NCI-H82 treated with DMSO at 0.1 percent for 48 hours (cell line): ENCODE data around the gene JAG1.

Experiments
- DNase-seq: peaks from one replicate; lab custom pipeline; 2025; ENCODE audit not compliant: unreplicated experiment; lab: John Stamatoyannopoulos, UW

Gene JAG1

GRCh38 chr20:10673842-10674683 lies at the start of gene JAG1:
Gene JAG1 (minus strand): TSS chr20:10673999. CDS start chr20:10673530, 469 bp downstream.
- DNase-seq: peak; percentile 70

GRCh38 chr20:10721976-10722375 lies 48.2 kb upstream of the JAG1 start:
- DNase-seq: no peak

GRCh38 chr20:10721137-10721896 lies 47.5 kb upstream of the JAG1 start:
- DNase-seq: no peak

- no peak for DNase-seq
Observed at GRCh38 chr20:10720565-10720964, 46.8 kb upstream of the JAG1 start.

- DNase-seq: no peak
Observed at GRCh38 chr20:10719740-10720385, 46.1 kb upstream of the JAG1 start.

GRCh38 chr20:10718661-10719060 lies 44.9 kb upstream of the JAG1 start:
- DNase-seq: peak; percentile 60

- no peak for DNase-seq
Observed at GRCh38 chr20:10716855-10717254, 43.1 kb upstream of the JAG1 start.

GRCh38 chr20:10715035-10715434 lies 41.2 kb upstream of the JAG1 start:
- DNase-seq: no peak

- no peak for DNase-seq
Observed at GRCh38 chr20:10714236-10714975, 40.6 kb upstream of the JAG1 start.

- DNase-seq: no peak
Observed at GRCh38 chr20:10713161-10713560, 39.4 kb upstream of the JAG1 start.

GRCh38 chr20:10711903-10712451 lies 38.2 kb upstream of the JAG1 start:
- no peak for DNase-seq

- DNase-seq: no peak
Observed at GRCh38 chr20:10710991-10711775, 37.4 kb upstream of the JAG1 start.

- DNase-seq: no peak
Observed at GRCh38 chr20:10709916-10710315, 36.1 kb upstream of the JAG1 start.

GRCh38 chr20:10708351-10709185 lies 34.8 kb upstream of the JAG1 start:
- peak; percentile 86 for DNase-seq

GRCh38 chr20:10707791-10708190 lies 34.0 kb upstream of the JAG1 start:
- no peak for DNase-seq

GRCh38 chr20:10707068-10707467 lies 33.3 kb upstream of the JAG1 start:
- DNase-seq: no peak

- DNase-seq: no peak
Observed at GRCh38 chr20:10706460-10706811, 32.6 kb upstream of the JAG1 start.

- no peak for DNase-seq
Observed at GRCh38 chr20:10705801-10706459, 32.1 kb upstream of the JAG1 start.

GRCh38 chr20:10701607-10702006 lies 27.8 kb upstream of the JAG1 start:
- no peak for DNase-seq
